CD4-positive, CD25-positive, alpha-beta regulatory T cell (primary cell): Measurements from ENCODE around the gene DIDO1. TPM values are rescaled to one million over a fixed set of nuclear protein-coding genes. Genes with fewer than 3 reads are reported as not detected.
A peak's percentile ranks its signal among the peaks of the same experiment; 100 is the strongest.

ENCODE experiments used
- ATAC-seq, 2 donors: fragments of 150-1000 bp; cut with Tn5 transposase; one replicate each; pipeline ENCODE4 v1.10.0; 2021; ENCODE audit warnings: low read depth in 2 of 2, moderate number of reproducible peaks in 2 of 2, moderate library complexity in 1 of 2
- DNase-seq, 3 donors: peaks; one replicate each; pipeline versions ENCODE4 v3.0.0 to v3.0.0-alpha.2; 2012 to 2022; ENCODE audit warnings: mixed read lengths in 1 of 3
- H3K27ac ChIP-seq: one replicate; pipeline ENCODE4 v1.7.0; 2013; ENCODE audit warnings: mild to moderate bottlenecking, low read length; ENCODE audit not compliant: insufficient read depth, poor library complexity, severe bottlenecking
- H3K27me3 ChIP-seq: one replicate; pipeline ENCODE4 v1.7.0; 2013; ENCODE audit warnings: low read length; ENCODE audit not compliant: control insufficient read depth, insufficient read depth
- H3K36me3 ChIP-seq: one replicate; pipeline ENCODE4 v1.7.0; 2013; ENCODE audit warnings: mild to moderate bottlenecking, low read length, moderate library complexity; ENCODE audit not compliant: control insufficient read depth, insufficient read depth
- H3K4me1 ChIP-seq: 2 replicates; pipeline ENCODE4 v1.7.0; 2013; ENCODE audit warnings: mild to moderate bottlenecking, low read length; ENCODE audit not compliant: insufficient read depth, control insufficient read depth, poor library complexity, severe bottlenecking
- H3K4me3 ChIP-seq: one replicate; pipeline ENCODE4 v1.7.0; 2013; ENCODE audit warnings: low read depth, mild to moderate bottlenecking, low read length, moderate library complexity
- H3K9me3 ChIP-seq, 2 experiments: 1 replicate in 1 of 2; 2 replicates in 1 of 2; pipeline ENCODE4 v1.7.0; 2013; ENCODE audit warnings: low read length in 2 of 2, mild to moderate bottlenecking in 1 of 2, moderate library complexity in 1 of 2; ENCODE audit not compliant: control insufficient read depth in 2 of 2
- H3K27ac Mint-ChIP-seq, 3 donors: one replicate each; pipeline ENCODE4 v1.8.0; 2020 to 2022; ENCODE audit warnings: mild to moderate bottlenecking in 3 of 3, mixed read lengths in 3 of 3, moderate library complexity in 2 of 3
- H3K27me3 Mint-ChIP-seq: one replicate; pipeline ENCODE4 v1.8.0; 2022; ENCODE audit warnings: mild to moderate bottlenecking, mixed read lengths
- H3K36me3 Mint-ChIP-seq: one replicate; pipeline ENCODE4 v1.8.0; 2020; ENCODE audit warnings: mixed read lengths
- H3K4me1 Mint-ChIP-seq, 4 donors: one replicate each; pipeline ENCODE4 v1.8.0; 2020 to 2022; ENCODE audit warnings: mixed read lengths in 4 of 4, mild to moderate bottlenecking in 1 of 4
- H3K4me3 Mint-ChIP-seq, 4 donors: one replicate each; pipeline ENCODE4 v1.8.0; 2020 to 2022; ENCODE audit warnings: mild to moderate bottlenecking in 4 of 4, mixed read lengths in 4 of 4, moderate library complexity in 3 of 4
- H3K9me3 Mint-ChIP-seq, 7 donors: one replicate each; pipeline ENCODE4 v1.8.0; 2020 to 2022; ENCODE audit warnings: mixed read lengths in 7 of 7, mild to moderate bottlenecking in 3 of 7, moderate library complexity in 2 of 7
- polyA plus RNA-seq, 4 donors: library from polyadenylated mRNA; unstranded; fragments of 300-500 nt; fragmentation: Illumina TruSeq; gene quantifications; one replicate each; pipeline ENCODE4 v1.2.3, GENCODE V29; 2021
- total RNA-seq: library from RNA; stranded (reverse); gene quantifications from one replicate; pipeline ENCODE4 v1.2.3, GENCODE V29; 2022

The DIDO1 gene
- total and polyA plus RNA-seq, 5 donors from 2014 or later = 30.9 to 80.8 (median 39.9) TPM

DNA sequence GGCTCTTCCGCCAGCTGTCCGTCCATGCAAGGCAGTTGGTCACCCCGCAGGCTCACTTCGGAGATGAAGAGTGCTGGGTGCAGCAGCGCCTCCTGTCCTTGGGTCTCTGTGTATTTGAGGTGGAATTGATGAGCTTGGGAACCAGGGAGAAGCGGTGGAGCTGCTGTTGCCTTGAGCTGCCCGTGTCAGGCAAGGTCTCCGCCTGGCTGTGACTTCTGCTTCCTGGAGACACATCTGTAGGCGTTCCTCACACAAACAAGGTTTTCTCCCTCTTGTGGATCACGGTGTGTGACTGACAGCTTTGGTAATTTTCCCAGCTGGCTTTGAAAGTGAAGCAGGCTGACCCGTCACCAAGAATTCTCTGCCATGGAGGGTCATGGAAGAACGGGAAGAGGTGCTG is 23.7 kb upstream of the DIDO1 start:
- Mint-ChIP-seq H3K9me3 (no peaks in the 10 kb centered on the region), H3K4me3 (no peak overlapping the region), H3K36me3 (peaks cover 25% of the 10 kb centered on the region), H3K4me1 (peaks cover 3 to 31% (median 11%) of the 10 kb centered on the region in 4 donors), H3K27me3 (no peaks in the 10 kb centered on the region), H3K27ac (peak overlapping the region in 1 of 3 donors; percentile 56)
- peaks cover 34% of the 10 kb centered on the region for H3K4me1 ChIP-seq
- ATAC-seq = no peak
- DNase-seq = no peak
- no peaks in the 10 kb centered on the region for H3K27me3 ChIP-seq
- no peak overlapping the region for H3K27ac ChIP-seq
- H3K4me3 ChIP-seq = no peak overlapping the region
- H3K9me3 ChIP-seq = no peaks in the 10 kb centered on the region
- H3K36me3 ChIP-seq = peaks cover 43% of the 10 kb centered on the region

DNA sequence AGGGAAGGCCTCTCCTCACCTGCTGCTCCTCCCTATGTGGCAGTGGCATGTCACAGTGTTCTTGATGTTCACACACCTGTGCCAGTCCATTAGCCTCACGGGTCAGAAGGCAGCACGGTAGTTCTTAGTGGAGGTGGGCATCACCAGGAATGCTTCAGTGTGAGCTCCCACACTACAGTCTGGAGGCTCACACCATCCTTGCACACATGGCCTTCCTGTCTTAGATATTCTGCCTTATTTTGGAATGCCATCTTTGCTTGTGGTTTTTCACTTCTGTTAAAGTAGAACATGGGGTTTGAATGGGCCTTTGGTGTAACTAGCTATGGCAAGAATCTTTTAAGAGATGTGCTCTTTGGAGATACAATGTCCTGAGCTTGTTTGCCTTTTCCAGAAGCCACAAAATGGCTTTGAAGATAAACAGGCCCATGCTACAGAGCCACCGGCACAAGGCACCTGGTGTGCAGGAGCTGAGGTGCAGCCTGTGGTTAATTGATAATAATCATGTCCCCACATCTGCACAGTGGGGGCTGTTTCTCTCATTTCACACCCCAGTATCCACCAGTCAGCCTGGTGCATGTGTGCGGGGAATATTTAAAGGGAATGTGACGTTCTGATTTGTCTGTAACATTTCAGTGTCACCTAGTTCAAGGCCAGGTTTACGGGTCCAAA is 23.0 kb upstream of the DIDO1 start:
- Mint-ChIP-seq H3K4me3 (no peak overlapping the region), H3K36me3 (peaks cover 30% of the 10 kb centered on the region), H3K27me3 (no peaks in the 10 kb centered on the region), H3K27ac (peak overlapping the region in 1 of 3 donors; percentile 56), H3K9me3 (no peaks in the 10 kb centered on the region), H3K4me1 (peaks cover 3 to 25% (median 11%) of the 10 kb centered on the region in 4 donors)
- Histone ChIP-seq H3K27me3 (no peaks in the 10 kb centered on the region), H3K9me3 (no peaks in the 10 kb centered on the region), H3K4me1 (peaks cover 27% of the 10 kb centered on the region), H3K36me3 (peaks cover 49% of the 10 kb centered on the region), H3K27ac (no peak overlapping the region), H3K4me3 (no peak overlapping the region)
- no peak for DNase-seq
- no peak for ATAC-seq

DNA sequence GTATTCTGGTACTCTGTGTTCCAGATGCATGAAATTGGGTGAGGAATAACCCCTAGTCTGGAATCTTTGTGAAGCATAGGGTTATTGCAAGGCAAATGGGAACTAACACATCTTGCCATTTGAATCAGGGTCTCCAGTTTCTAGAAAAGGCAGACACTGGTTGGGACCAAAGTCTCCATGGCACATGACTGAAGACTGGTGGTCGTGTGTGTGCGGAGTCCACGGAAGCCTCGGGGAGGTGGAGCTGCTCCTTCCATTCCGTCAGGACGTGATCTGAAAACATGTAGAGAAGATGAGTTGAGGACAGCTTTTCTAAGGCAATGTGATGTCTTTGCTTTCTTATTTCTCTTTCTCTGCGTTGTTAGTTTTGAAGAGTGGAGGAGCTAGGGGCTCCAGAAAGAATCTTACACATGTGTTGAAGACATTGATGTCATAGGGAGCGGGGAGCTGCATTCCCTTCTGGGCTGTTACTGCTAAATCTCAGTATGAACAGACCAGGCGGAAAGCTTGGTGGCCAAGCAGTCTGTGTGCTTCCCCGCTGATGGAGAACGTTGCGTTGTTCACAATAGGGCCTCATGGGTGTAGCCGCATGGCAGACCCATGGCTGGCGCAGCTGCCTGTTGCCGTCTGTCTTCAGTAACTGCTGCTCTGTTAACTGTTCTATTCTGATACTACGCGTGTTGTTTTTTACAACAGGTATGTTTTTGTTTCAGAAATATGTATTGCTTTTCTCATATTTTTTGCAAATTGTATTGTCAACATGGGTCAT is 21.4 kb upstream of the DIDO1 start:
- Mint-ChIP-seq H3K9me3 (no peaks in the 10 kb centered on the region), H3K27ac (no peak overlapping the region), H3K4me1 (peaks cover 0 to 14% (median 9%) of the 10 kb centered on the region in 4 donors), H3K36me3 (peaks cover 33% of the 10 kb centered on the region), H3K27me3 (no peaks in the 10 kb centered on the region), H3K4me3 (no peak overlapping the region)
- H3K9me3 ChIP-seq = no peaks in the 10 kb centered on the region
- no peak overlapping the region for H3K4me3 ChIP-seq
- no peaks in the 10 kb centered on the region for H3K27me3 ChIP-seq
- peaks cover 64% of the 10 kb centered on the region for H3K36me3 ChIP-seq
- peaks cover 12% of the 10 kb centered on the region for H3K4me1 ChIP-seq
- DNase-seq (no peak), ATAC-seq (no peak)
- H3K27ac ChIP-seq = no peak overlapping the region

DNA sequence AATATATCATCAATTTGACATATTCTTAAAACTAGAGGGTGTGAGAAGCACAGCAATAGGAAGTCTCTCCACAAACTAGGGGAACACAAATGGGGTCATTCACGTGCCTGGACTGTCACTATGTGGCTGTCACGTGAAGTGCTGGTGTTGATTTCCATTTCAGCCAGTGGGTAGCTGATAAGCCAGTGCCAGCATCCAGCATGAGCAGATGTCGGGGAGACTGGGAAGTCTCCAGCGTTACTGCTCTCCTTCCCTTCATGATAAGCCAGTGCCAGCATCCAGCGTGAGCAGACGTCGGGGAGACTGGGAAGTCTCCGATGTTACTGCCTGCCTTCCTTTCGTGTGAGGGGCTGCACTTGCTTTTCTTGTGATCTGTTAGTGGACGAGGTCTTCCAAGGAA is 20.6 kb upstream of the DIDO1 start:
- Histone ChIP-seq H3K36me3 (peaks cover 70% of the 10 kb centered on the region), H3K4me3 (no peak overlapping the region), H3K27ac (no peak overlapping the region), H3K9me3 (no peaks in the 10 kb centered on the region), H3K4me1 (peaks cover 4% of the 10 kb centered on the region), H3K27me3 (no peaks in the 10 kb centered on the region)
- no peaks in the 10 kb centered on the region for H3K27me3 Mint-ChIP-seq
- ATAC-seq = no peak
- no peak overlapping the region for H3K4me3 Mint-ChIP-seq
- H3K4me1 Mint-ChIP-seq = peaks cover 0 to 17% (median 9%) of the 10 kb centered on the region in 4 donors
- H3K27ac Mint-ChIP-seq = peak overlapping the region in 1 of 3 donors; percentile 15
- no peak for DNase-seq
- H3K9me3 Mint-ChIP-seq = no peaks in the 10 kb centered on the region
- H3K36me3 Mint-ChIP-seq = peaks cover 33% of the 10 kb centered on the region

DNA sequence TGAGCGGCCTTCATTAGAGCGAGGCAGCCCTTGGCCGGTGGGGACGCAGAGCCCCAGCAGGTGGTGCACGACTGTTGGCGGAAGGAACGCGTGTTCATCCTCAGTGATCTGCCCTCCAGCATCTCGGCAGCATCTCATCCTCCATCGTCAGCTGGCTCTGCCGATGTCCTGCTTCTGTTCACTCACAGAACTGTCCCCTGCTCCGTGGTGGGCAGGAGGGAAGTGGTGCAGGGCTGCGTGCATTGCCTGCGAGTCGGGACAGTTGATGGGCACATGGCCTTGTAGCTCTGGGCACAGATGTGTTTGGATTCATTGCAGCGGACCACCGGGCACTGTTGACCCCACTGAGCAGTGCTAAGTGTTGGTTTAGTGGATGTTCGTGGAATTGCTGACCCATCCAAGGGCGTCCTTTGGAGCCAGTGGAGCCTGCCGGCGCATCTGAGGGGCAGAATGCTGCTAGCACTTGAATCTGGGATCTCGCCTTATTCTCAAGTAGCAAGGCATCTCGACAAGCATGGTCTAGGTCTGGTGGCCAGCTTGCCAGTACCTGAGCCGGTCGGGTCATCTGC is 19.6 kb upstream of the DIDO1 start:
- peaks cover 0 to 25% (median 7%) of the 10 kb centered on the region in 4 donors for H3K4me1 Mint-ChIP-seq
- ATAC-seq (no peak), DNase-seq (no peak)
- H3K27me3 ChIP-seq = no peaks in the 10 kb centered on the region
- peaks cover 38% of the 10 kb centered on the region for H3K36me3 Mint-ChIP-seq
- H3K9me3 Mint-ChIP-seq = no peaks in the 10 kb centered on the region
- H3K27ac ChIP-seq = no peak overlapping the region
- peaks cover 77% of the 10 kb centered on the region for H3K36me3 ChIP-seq
- H3K9me3 ChIP-seq = no peaks in the 10 kb centered on the region
- H3K27me3 Mint-ChIP-seq = no peaks in the 10 kb centered on the region
- no peak overlapping the region for H3K4me3 ChIP-seq
- no peaks in the 10 kb centered on the region for H3K4me1 ChIP-seq
- H3K4me3 Mint-ChIP-seq = no peak overlapping the region
- H3K27ac Mint-ChIP-seq = peak overlapping the region in 1 of 3 donors; percentile 53

DNA sequence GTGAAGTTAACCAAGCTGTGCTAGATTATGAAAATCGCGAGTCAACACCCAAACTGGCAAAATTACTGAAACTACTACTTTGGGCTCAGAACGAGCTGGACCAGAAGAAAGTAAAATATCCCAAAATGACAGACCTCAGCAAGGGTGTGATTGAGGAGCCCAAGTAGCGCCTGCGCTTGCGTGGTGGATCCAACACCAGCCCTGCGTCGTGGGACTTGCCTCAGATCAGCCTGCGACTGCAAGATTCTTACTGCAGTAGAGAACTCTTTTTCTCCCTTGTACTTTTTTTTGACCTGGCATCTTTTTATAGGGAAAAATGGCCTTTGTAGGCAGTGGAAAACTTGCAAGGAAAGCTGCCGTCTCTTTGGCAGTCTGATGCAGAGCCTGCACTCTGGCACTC is 18.4 kb upstream of the DIDO1 start:
- no peak overlapping the region for H3K27ac Mint-ChIP-seq
- peaks cover 0 to 33% (median 9%) of the 10 kb centered on the region in 4 donors for H3K4me1 Mint-ChIP-seq
- H3K27me3 Mint-ChIP-seq = no peaks in the 10 kb centered on the region
- no peak overlapping the region for H3K4me3 ChIP-seq
- DNase-seq (no peak), ATAC-seq (no peak)
- H3K9me3 ChIP-seq = no peaks in the 10 kb centered on the region
- H3K36me3 ChIP-seq = peaks cover 79% of the 10 kb centered on the region
- H3K9me3 Mint-ChIP-seq = no peaks in the 10 kb centered on the region
- no peak overlapping the region for H3K27ac ChIP-seq
- H3K4me1 ChIP-seq = peaks cover 2% of the 10 kb centered on the region
- no peaks in the 10 kb centered on the region for H3K27me3 ChIP-seq
- peaks cover 36% of the 10 kb centered on the region for H3K36me3 Mint-ChIP-seq
- H3K4me3 Mint-ChIP-seq = no peak overlapping the region

DNA sequence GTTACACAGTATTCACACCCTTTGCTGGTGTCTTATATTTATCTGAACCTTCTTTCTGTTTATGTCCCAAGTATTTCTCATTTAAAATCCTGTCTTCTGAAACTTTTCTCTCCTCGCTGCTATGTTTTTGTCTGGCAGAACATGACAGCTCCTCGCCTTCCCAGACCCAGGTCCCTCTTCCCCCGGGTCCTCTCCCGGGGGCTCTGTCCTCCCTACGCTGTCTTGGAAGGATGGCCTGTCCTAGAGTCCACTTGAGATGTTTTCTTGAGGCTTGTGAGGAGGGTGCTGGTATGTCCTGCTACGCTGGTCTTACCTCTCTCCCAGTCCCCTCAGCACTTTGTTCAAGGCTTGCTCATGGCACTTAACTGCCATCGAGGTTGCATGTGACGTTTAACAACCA is 17.9 kb upstream of the DIDO1 start:
- H3K4me1 ChIP-seq = peaks cover 8% of the 10 kb centered on the region
- Mint-ChIP-seq H3K36me3 (peaks cover 34% of the 10 kb centered on the region), H3K9me3 (no peaks in the 10 kb centered on the region), H3K4me3 (no peak overlapping the region), H3K27me3 (no peaks in the 10 kb centered on the region), H3K27ac (no peak overlapping the region), H3K4me1 (peaks cover 0 to 37% (median 15%) of the 10 kb centered on the region in 4 donors)
- no peak overlapping the region for H3K27ac ChIP-seq
- no peaks in the 10 kb centered on the region for H3K27me3 ChIP-seq
- DNase-seq = no peak
- no peaks in the 10 kb centered on the region for H3K9me3 ChIP-seq
- peaks cover 74% of the 10 kb centered on the region for H3K36me3 ChIP-seq
- ATAC-seq = no peak
- no peak overlapping the region for H3K4me3 ChIP-seq
